SK-N-MC (cell line): ENCODE results near the gene DYNLRB2.

Experiments
- EZH2 ChIP-seq: fragments of 200-600 bp; sonication (generic); IDR thresholded peaks from one replicate; pipeline ENCODE4 v1.6.1; 2017; ENCODE audit warnings: antibody characterized with exemption
- FOXP2 ChIP-seq: optimal IDR thresholded peaks from 2 replicates; pipeline ENCODE3; 2011; ENCODE audit warnings: mild to moderate bottlenecking, moderate library complexity; ENCODE audit not compliant: insufficient read depth; ENCODE audit errors: extremely low read length, control extremely low read depth
- POLR2AphosphoS5 ChIP-seq: IDR thresholded peaks from 2 replicates; pipeline ENCODE4 v1.6.1; 2012; ENCODE audit warnings: mild to moderate bottlenecking, low read depth, low read length, borderline replicate concordance

DNA sequence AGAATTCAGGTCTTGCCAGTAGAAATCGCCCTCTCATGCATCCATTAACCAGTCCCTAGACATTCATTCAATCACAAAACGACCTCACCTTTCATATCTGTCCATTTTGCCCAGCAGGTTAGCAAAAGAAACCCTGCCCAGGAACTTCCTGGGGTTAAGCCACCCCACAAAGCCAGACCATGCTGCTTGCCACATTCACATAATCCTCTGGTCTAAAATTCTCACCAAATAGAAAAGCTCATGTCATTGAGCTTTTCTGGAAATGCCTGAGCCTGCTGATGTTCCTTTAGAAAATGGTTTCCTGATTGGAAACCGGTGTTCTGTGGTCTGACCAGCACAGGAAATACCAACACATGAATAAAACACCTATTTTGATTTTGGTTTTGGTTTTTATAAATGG lies 21.6 kb upstream of the DYNLRB2 start:
- TF ChIP-seq EZH2 (no peak), FOXP2 (no peak), POLR2AphosphoS5 (no peak)
